Activated B cell treated with CpG ODN at 0.5 μM for 24 hours (primary cell): ENCODE data around the gene HECTD1. TPM values are rescaled to one million over a fixed set of nuclear protein-coding genes. Genes with fewer than 3 reads are reported as not detected.

ENCODE experiments used
- ATAC-seq: fragments of 200-7000 bp; cut with Tn5 transposase; one replicate; pipeline ENCODE4 v1.10.0; 2021; ENCODE audit warnings: low read depth, mild to moderate bottlenecking, moderate library complexity
- CTCF ChIA-PET: fragments of 350-600 bp; sonication (Branson Sonifier 250); formaldehyde crosslinking; loops from one replicate; lab custom pipeline; 2021; ENCODE audit warnings: antibody characterized with exemption; lab: Charles Lee
- POLR2A ChIA-PET: fragments of 350-600 bp; sonication (Branson Sonifier 250); formaldehyde crosslinking; loops from one replicate; lab custom pipeline; 2021; ENCODE audit warnings: antibody characterized with exemption; lab: Charles Lee
- DNase-seq: peaks from one replicate; pipeline ENCODE4 v3.0.0; 2022
- H3K27ac Mint-ChIP-seq: one replicate; pipeline ENCODE4 v1.8.0; 2020; ENCODE audit warnings: mixed read lengths
- H3K27me3 Mint-ChIP-seq: one replicate; pipeline ENCODE4 v1.8.0; 2021; ENCODE audit warnings: mixed read lengths
- H3K36me3 Mint-ChIP-seq: one replicate; pipeline ENCODE4 v1.8.0; 2021; ENCODE audit warnings: low read depth, mixed read lengths
- H3K4me1 Mint-ChIP-seq: one replicate; pipeline ENCODE4 v1.8.0; 2021; ENCODE audit warnings: mixed read lengths
- H3K4me3 Mint-ChIP-seq: one replicate; pipeline ENCODE4 v1.8.0; 2020; ENCODE audit warnings: mild to moderate bottlenecking, mixed read lengths
- H3K9me3 Mint-ChIP-seq: one replicate; pipeline ENCODE4 v1.8.0; 2020; ENCODE audit warnings: mixed read lengths
- intact Hi-C: fragments of 100-400 bp; cut with micrococcal nuclease; formaldehyde crosslinking; loops from one replicate; pipeline ENCODE4 v1.15.1; 2024
- total RNA-seq: library from RNA; stranded (reverse); gene quantifications from 2 replicates; pipeline ENCODE4 v1.2.3, GENCODE V29; 2022
- TF ChIP-seq, protein P1 (sequence below): fragments of 200-600 bp; IDR thresholded peaks from one replicate; pipeline ENCODE4 v1.8.0; 2022; ENCODE audit warnings: antibody characterized with exemption, mild to moderate bottlenecking

The HECTD1 gene
- total RNA-seq, 1 donor from 2014 or later: 163 TPM

DNA sequence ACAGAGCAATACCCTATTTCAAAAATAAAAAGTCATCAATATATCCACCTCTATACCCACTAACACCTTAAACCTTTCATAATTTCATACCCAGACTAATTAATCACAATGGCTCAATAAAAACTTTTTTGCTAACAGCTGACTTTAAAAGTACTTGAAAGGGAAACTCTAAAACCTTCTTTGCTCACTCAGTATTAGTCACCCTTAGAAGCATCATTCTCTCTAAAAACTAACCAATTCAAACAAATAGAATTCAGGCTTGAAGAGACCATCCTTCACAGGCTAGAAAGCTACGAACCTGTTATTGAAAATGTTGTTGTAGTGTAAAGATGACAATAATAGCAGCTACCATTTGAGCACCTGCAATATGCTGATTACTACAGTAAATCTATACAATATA is 37.2 kb downstream of the HECTD1 start:
- H3K36me3 Mint-ChIP-seq: peaks cover 80% of the 10 kb centered on the region
- intact Hi-C loops: loop anchor here (5.0 kb wide), 1 partner anchor 187 kb away; no protein-coding TSS in a partner anchor
- TF ChIP-seq, protein P1, sequence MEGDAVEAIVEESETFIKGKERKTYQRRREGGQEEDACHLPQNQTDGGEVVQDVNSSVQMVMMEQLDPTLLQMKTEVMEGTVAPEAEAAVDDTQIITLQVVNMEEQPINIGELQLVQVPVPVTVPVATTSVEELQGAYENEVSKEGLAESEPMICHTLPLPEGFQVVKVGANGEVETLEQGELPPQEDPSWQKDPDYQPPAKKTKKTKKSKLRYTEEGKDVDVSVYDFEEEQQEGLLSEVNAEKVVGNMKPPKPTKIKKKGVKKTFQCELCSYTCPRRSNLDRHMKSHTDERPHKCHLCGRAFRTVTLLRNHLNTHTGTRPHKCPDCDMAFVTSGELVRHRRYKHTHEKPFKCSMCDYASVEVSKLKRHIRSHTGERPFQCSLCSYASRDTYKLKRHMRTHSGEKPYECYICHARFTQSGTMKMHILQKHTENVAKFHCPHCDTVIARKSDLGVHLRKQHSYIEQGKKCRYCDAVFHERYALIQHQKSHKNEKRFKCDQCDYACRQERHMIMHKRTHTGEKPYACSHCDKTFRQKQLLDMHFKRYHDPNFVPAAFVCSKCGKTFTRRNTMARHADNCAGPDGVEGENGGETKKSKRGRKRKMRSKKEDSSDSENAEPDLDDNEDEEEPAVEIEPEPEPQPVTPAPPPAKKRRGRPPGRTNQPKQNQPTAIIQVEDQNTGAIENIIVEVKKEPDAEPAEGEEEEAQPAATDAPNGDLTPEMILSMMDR: no peak
- H3K4me1 Mint-ChIP-seq: no peaks in the 10 kb centered on the region
- ATAC-seq: no peak
- ChIA-PET CTCF (interaction anchor here (1.0 kb wide), 1 partner anchor 9 kb away, joined by 3 read pairs; no protein-coding TSS in a partner anchor), POLR2A (no interaction called here)
- no peak overlapping the region for H3K4me3 Mint-ChIP-seq
- H3K9me3 Mint-ChIP-seq: no peaks in the 10 kb centered on the region
- no peaks in the 10 kb centered on the region for H3K27me3 Mint-ChIP-seq
- H3K27ac Mint-ChIP-seq: no peak overlapping the region
- no peak for DNase-seq

DNA sequence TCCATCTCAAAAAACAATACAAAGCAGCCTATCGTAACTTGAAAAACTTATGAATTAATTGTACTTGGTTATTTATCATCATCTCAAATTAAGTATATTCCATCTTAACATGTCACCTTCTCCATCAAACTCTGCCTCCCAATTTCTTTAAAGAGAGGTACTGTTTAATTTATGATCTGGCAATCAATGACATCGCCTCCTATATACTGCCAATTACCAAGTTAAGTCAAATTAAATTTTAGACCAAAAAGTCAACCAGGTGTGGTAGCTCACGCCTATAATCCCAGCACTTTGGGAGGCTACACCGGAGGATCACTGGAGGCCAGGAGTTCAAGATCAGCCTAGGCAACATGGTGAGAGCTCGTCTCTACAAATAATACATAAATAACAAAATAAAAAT is 37.7 kb downstream of the HECTD1 start:
- TF ChIP-seq, protein P1: no peak
- no peaks in the 10 kb centered on the region for H3K27me3 Mint-ChIP-seq
- no peak for ATAC-seq
- H3K27ac Mint-ChIP-seq: no peak overlapping the region
- POLR2A ChIA-PET: no interaction called here
- CTCF ChIA-PET: interaction anchor here (1.0 kb wide), 1 partner anchor 9 kb away, joined by 3 read pairs; no protein-coding TSS in a partner anchor
- no peaks in the 10 kb centered on the region for H3K9me3 Mint-ChIP-seq
- no peaks in the 10 kb centered on the region for H3K4me1 Mint-ChIP-seq
- no peak overlapping the region for H3K4me3 Mint-ChIP-seq
- DNase-seq: no peak
- intact Hi-C loops: loop anchor here (5.0 kb wide), 1 partner anchor 187 kb away; no protein-coding TSS in a partner anchor
- peaks cover 80% of the 10 kb centered on the region for H3K36me3 Mint-ChIP-seq

DNA sequence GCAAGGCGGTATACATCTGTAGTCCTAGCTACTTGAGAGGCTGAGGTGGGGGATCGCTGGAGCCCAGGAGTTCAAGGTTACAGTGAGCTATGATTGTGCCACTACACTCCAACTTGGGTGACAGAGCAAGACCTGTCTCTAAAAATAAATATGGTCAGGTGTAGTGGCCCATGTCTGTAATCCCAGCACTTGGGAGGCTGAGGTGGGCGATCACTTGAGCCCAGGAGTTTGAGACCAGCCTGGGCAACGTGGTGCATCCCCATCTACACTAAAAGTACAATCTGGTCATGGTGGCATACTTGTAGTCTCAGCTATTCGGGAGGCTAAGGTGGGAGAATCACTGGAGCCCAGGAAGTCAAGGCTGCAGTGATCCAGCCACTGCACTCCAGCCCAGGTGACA is 40.6 kb downstream of the HECTD1 start:
- H3K4me1 Mint-ChIP-seq: no peaks in the 10 kb centered on the region
- H3K4me3 Mint-ChIP-seq: no peak overlapping the region
- no peaks in the 10 kb centered on the region for H3K9me3 Mint-ChIP-seq
- DNase-seq: no peak
- no peaks in the 10 kb centered on the region for H3K27me3 Mint-ChIP-seq
- ATAC-seq: no peak
- TF ChIP-seq, protein P1: no peak
- intact Hi-C loops: no loop called here
- ChIA-PET POLR2A (no interaction called here), CTCF (no interaction called here)
- no peak overlapping the region for H3K27ac Mint-ChIP-seq
- H3K36me3 Mint-ChIP-seq: peaks cover 82% of the 10 kb centered on the region

DNA sequence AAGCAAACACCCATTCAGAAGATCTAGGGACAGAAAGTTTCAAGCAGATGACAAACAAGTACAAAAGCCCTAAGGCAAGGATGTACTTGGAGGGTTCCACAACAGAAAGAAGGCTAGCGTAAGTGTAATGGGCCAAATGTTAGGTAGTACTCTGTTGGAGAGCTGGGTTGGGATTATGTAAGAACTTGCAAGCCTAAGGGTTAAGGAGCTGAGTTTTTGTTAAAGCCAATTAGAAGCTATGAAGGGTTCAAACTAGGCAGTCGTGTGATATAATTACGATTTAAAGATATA is 41.4 kb downstream of the HECTD1 start:
- TF ChIP-seq, protein P1: no peak
- ChIA-PET POLR2A (no interaction called here), CTCF (no interaction called here)
- Mint-ChIP-seq H3K4me3 (no peak overlapping the region), H3K27me3 (no peaks in the 10 kb centered on the region), H3K27ac (no peak overlapping the region), H3K36me3 (peaks cover 83% of the 10 kb centered on the region), H3K9me3 (no peaks in the 10 kb centered on the region), H3K4me1 (no peaks in the 10 kb centered on the region)
- intact Hi-C loops: no loop called here
- no peak for ATAC-seq
- DNase-seq: no peak

DNA sequence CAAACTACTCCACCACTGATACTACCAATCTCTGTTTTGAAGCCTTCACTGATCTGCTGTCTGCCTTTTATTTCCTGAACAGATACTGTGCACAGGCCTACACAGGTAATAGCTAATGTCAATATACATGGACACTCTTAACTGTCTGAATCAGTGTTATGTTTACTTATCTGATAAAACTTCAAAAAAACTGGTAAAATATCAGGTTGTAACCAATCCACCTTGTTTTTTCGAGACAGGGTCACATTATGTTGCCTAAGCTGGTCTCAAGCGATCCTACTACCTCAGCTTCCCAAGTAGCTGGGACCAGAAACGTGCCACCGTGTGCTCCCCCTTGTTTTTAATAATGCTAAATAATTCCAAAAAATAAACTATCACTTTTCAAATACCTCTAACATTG is 43.5 kb downstream of the HECTD1 start:
- ChIA-PET CTCF (no interaction called here), POLR2A (no interaction called here)
- H3K27me3 Mint-ChIP-seq: no peaks in the 10 kb centered on the region
- no peaks in the 10 kb centered on the region for H3K4me1 Mint-ChIP-seq
- intact Hi-C loops: no loop called here
- DNase-seq (no peak), ATAC-seq (no peak)
- H3K36me3 Mint-ChIP-seq: peaks cover 73% of the 10 kb centered on the region
- TF ChIP-seq, protein P1: no peak
- no peak overlapping the region for H3K27ac Mint-ChIP-seq
- H3K4me3 Mint-ChIP-seq: no peak overlapping the region
- H3K9me3 Mint-ChIP-seq: no peaks in the 10 kb centered on the region
